Mesendoderm (in vitro differentiated cells): ENCODE measurements around the gene NECAB3.

Source experiments
- DNase-seq: peaks from one replicate; pipeline ENCODE4 v3.0.0; 2013
- H2AK5ac ChIP-seq: 2 replicates; pipeline ENCODE4 v1.6.1; 2013; ENCODE audit warnings: low read length, inconsistent platforms
- H2BK120ac ChIP-seq: 2 replicates; pipeline ENCODE4 v1.6.1; 2013; ENCODE audit warnings: low read depth, mild to moderate bottlenecking, low read length, moderate library complexity, mixed read lengths
- H2BK15ac ChIP-seq: replicated peaks from 2 replicates; pipeline ENCODE4 v1.6.1; 2013; ENCODE audit warnings: low read depth, mild to moderate bottlenecking, moderate library complexity
- H2BK5ac ChIP-seq: 2 replicates; pipeline ENCODE4 v1.6.1; 2013; ENCODE audit warnings: low read length, inconsistent platforms
- H3K18ac ChIP-seq: 2 replicates; pipeline ENCODE4 v1.6.1; 2013; ENCODE audit warnings: mild to moderate bottlenecking, low read length, mixed read lengths
- H3K23ac ChIP-seq: one replicate; pipeline ENCODE4 v1.6.1; 2013; ENCODE audit warnings: low read length
- H3K27ac ChIP-seq: 2 replicates; pipeline ENCODE4 v1.5.1; 2013; ENCODE audit warnings: low read depth, mild to moderate bottlenecking, inconsistent platforms, low read length, moderate library complexity
- H3K27me3 ChIP-seq: 2 replicates; pipeline ENCODE4 v1.6.1; 2013; ENCODE audit warnings: low read length, control low read depth, mild to moderate bottlenecking, inconsistent platforms; ENCODE audit not compliant: insufficient read depth, poor library complexity
- H3K36me3 ChIP-seq: 2 replicates; pipeline ENCODE4 v1.6.1; 2013; ENCODE audit warnings: low read length, inconsistent platforms; ENCODE audit not compliant: control insufficient read depth, insufficient read depth
- H3K4ac ChIP-seq: one replicate; pipeline ENCODE4 v1.6.1; 2013; ENCODE audit warnings: low read depth, mild to moderate bottlenecking, low read length, moderate library complexity
- H3K4me1 ChIP-seq: 2 replicates; pipeline ENCODE4 v1.6.1; 2013; ENCODE audit warnings: low read depth, low read length, inconsistent platforms; ENCODE audit not compliant: control insufficient read depth
- H3K4me2 ChIP-seq: 2 replicates; pipeline ENCODE4 v1.6.1; 2013; ENCODE audit warnings: low read length
- H3K4me3 ChIP-seq: 2 replicates; pipeline ENCODE4 v1.5.1; 2013; ENCODE audit warnings: mild to moderate bottlenecking, low read length
- H3K56ac ChIP-seq: one replicate; pipeline ENCODE4 v1.6.1; 2013; ENCODE audit warnings: low read length
- H3K79me1 ChIP-seq: 2 replicates; pipeline ENCODE4 v1.6.1; 2013; ENCODE audit warnings: low read length, inconsistent platforms
- H3K79me2 ChIP-seq: 2 replicates; pipeline ENCODE4 v1.6.1; 2013; ENCODE audit warnings: mild to moderate bottlenecking, low read length; ENCODE audit not compliant: control insufficient read depth, insufficient read depth
- H3K9ac ChIP-seq: 2 replicates; pipeline ENCODE4 v1.6.1; 2013; ENCODE audit warnings: low read length, inconsistent platforms
- H4K5ac ChIP-seq: one replicate; pipeline ENCODE4 v1.6.1; 2013; ENCODE audit warnings: low read length
- H4K8ac ChIP-seq: one replicate; pipeline ENCODE4 v1.6.1; 2013; ENCODE audit warnings: low read depth, mild to moderate bottlenecking, control low read depth, low read length, moderate library complexity
- WGBS: extraction: QIAGEN DNeasy Blood & Tissue Kit; methylation state at CpG from one replicate; pipeline ENCODE4 v1.1.7; 2013; ENCODE audit warnings: low lambda C conversion rate, missing lambda C conversion rate; ENCODE audit not compliant: insufficient coverage; ENCODE audit errors: extremely low coverage; 5-methylcytosine and 5-hydroxymethylcytosine counted together

The NECAB3 gene

GRCh38 chr20:33673114-33673409, 1.2 kb downstream of the NECAB3 start:
- no peak overlapping the region for H2BK15ac ChIP-seq

DNA sequence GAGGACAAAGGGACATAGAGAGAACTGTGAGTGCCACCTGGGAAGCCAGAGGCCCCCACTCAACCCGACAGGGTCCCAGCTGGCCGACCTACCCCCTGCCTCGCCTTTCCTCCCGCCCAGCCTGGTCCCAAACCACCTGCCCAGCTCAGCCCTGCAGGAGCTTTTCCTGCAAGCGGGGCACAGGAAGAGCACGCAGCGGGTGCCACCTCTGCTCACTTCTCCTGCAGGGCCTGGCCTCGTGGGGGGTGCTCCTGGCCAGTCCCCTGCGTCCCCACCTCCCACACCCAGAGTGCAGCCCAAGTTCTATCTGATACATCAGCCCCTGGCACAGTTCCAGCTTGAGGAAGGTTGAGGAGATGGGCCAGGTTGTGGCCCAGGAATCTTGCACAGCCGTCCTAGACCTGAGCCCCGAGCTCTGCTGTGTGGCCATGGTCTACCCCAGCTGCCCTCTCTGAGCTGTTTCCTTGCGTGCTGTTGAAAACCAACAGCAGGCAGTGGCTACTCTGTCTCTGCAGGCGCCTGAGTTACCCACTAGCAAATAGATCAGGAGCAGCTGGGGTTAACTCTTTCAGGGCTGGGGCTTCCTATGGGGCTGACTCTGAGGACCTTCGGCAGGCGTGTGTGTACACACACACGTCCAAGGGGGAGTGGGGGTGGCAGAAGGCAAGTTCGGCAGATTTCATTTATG, 1.7 kb downstream of the NECAB3 start:
- Histone ChIP-seq H3K4ac (no peak overlapping the region), H2BK5ac (no peak overlapping the region), H3K23ac (peak overlapping the region; percentile 57), H4K5ac (no peak overlapping the region), H3K4me2 (peak overlapping the region; percentile 87), H3K4me1 (peaks cover 10% of the 10 kb centered on the region), H3K79me2 (peaks cover 2% of the 10 kb centered on the region), H3K79me1 (peaks cover 8% of the 10 kb centered on the region), H4K8ac (no peak overlapping the region), H3K27ac (no peak overlapping the region), H2BK120ac (no peak overlapping the region), H2BK15ac (no peak overlapping the region), H2AK5ac (no peak overlapping the region), H3K9ac (peak overlapping the region; percentile 93), H3K56ac (peak overlapping the region; percentile 94), H3K36me3 (peaks cover 7% of the 10 kb centered on the region), H3K27me3 (no peaks in the 10 kb centered on the region), H3K18ac (no peak overlapping the region), H3K4me3 (no peak overlapping the region)
- no peak for DNase-seq
- no CpG with 5 or more reads among the region's 17 CpGs for WGBS

More at GRCh38 chr20:33673114-33673409, 1.2 kb downstream of the NECAB3 start:
- no peak overlapping the region for H2BK120ac ChIP-seq
- peaks cover 8% of the 10 kb centered on the region for H3K36me3 ChIP-seq
- no peak overlapping the region for H4K8ac ChIP-seq
- peak overlapping the region; percentile 93 for H3K9ac ChIP-seq
- H3K27ac ChIP-seq: no peak overlapping the region
- H3K27me3 ChIP-seq: no peaks in the 10 kb centered on the region
- H2BK5ac ChIP-seq: peak overlapping the region; percentile 45
- peaks cover 2% of the 10 kb centered on the region for H3K79me2 ChIP-seq
- no peak for DNase-seq
- H3K23ac ChIP-seq: peak overlapping the region; percentile 57
- peak overlapping the region; percentile 4 for H3K4ac ChIP-seq
- peaks cover 8% of the 10 kb centered on the region for H3K79me1 ChIP-seq
- no CpG with 5 or more reads among the region's 4 CpGs for WGBS
- H3K4me2 ChIP-seq: peak overlapping the region; percentile 87
- peaks cover 10% of the 10 kb centered on the region for H3K4me1 ChIP-seq
- no peak overlapping the region for H4K5ac ChIP-seq
- peak overlapping the region; percentile 60 for H3K18ac ChIP-seq
- peak overlapping the region; percentile 90 for H2AK5ac ChIP-seq
- peak overlapping the region; percentile 80 for H3K4me3 ChIP-seq
- peak overlapping the region; percentile 94 for H3K56ac ChIP-seq

GRCh38 chr20:33671573-33672288, 2.5 kb downstream of the NECAB3 start:
- H3K27ac ChIP-seq: no peak overlapping the region
- WGBS: no CpG with 5 or more reads among the region's 8 CpGs
- H3K36me3 ChIP-seq: peaks cover 5% of the 10 kb centered on the region
- no peak overlapping the region for H3K23ac ChIP-seq
- peaks cover 2% of the 10 kb centered on the region for H3K79me2 ChIP-seq
- H3K56ac ChIP-seq: no peak overlapping the region
- no peak overlapping the region for H2BK5ac ChIP-seq
- no peak overlapping the region for H3K4me2 ChIP-seq
- no peak overlapping the region for H2BK15ac ChIP-seq
- no peak overlapping the region for H4K8ac ChIP-seq
- no peak overlapping the region for H2AK5ac ChIP-seq
- H3K18ac ChIP-seq: no peak overlapping the region
- H3K79me1 ChIP-seq: peaks cover 8% of the 10 kb centered on the region
- no peak for DNase-seq
- H3K4me3 ChIP-seq: no peak overlapping the region
- no peak overlapping the region for H3K9ac ChIP-seq
- H3K4ac ChIP-seq: no peak overlapping the region
- peaks cover 10% of the 10 kb centered on the region for H3K4me1 ChIP-seq
- H3K27me3 ChIP-seq: no peaks in the 10 kb centered on the region
- H4K5ac ChIP-seq: no peak overlapping the region
- H2BK120ac ChIP-seq: no peak overlapping the region

DNA sequence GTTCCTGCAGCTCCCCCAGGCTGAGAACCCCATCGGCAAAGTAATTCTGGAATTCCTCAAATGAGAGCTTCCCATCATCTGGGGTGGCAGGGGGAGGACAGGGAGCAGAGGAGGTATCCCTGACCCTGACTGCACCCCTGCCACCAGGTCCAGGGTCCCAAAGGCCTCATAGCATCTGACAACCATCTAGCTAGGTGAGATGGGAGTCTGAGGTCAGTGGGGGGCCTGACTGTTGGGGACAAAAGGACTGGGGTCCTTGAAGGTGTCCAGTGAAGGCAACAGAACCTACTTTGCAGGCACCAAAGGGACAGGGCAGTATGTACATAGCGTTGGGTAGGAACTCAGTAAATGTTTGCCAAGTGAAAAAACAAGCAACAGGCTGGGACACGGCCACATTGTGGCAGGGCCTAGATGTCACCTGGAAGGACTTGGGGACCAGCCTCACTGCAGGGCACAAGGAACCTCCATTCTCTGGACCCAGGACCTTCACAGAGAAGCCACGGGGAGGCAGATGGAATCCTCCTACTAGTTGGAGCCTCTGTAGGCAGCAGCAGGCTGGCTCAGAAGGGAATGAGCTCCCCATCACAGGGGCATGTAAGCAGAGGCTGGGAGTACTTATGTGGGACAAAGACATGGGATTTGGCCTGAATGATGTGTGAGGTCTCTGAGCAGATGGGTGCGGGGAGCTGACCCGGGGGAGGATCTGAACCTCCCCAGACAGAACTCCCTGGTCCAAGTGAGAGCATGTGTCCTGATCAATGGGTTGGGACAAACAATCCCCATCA, 3.3 kb downstream of the NECAB3 start:
- H3K79me1 ChIP-seq: peaks cover 8% of the 10 kb centered on the region
- H3K9ac ChIP-seq: no peak overlapping the region
- no peak overlapping the region for H3K4ac ChIP-seq
- H3K27me3 ChIP-seq: no peaks in the 10 kb centered on the region
- no peak overlapping the region for H4K5ac ChIP-seq
- no peak overlapping the region for H3K18ac ChIP-seq
- H4K8ac ChIP-seq: no peak overlapping the region
- no peak overlapping the region for H2AK5ac ChIP-seq
- H3K23ac ChIP-seq: no peak overlapping the region
- peaks cover 12% of the 10 kb centered on the region for H3K4me1 ChIP-seq
- no peak overlapping the region for H3K4me3 ChIP-seq
- no peak overlapping the region for H2BK5ac ChIP-seq
- no peak overlapping the region for H2BK15ac ChIP-seq
- peaks cover 5% of the 10 kb centered on the region for H3K36me3 ChIP-seq
- no CpG with 5 or more reads among the region's 6 CpGs for WGBS
- H3K79me2 ChIP-seq: peaks cover 2% of the 10 kb centered on the region
- H2BK120ac ChIP-seq: no peak overlapping the region
- H3K4me2 ChIP-seq: no peak overlapping the region
- no peak overlapping the region for H3K27ac ChIP-seq
- no peak overlapping the region for H3K56ac ChIP-seq
- DNase-seq: no peak

- Histone ChIP-seq H4K8ac (no peak overlapping the region), H2AK5ac (no peak overlapping the region), H3K79me1 (peaks cover 8% of the 10 kb centered on the region), H3K4me2 (no peak overlapping the region), H3K27me3 (no peaks in the 10 kb centered on the region), H3K9ac (no peak overlapping the region), H3K79me2 (peaks cover 2% of the 10 kb centered on the region), H2BK15ac (no peak overlapping the region), H3K4ac (no peak overlapping the region), H3K36me3 (peaks cover 5% of the 10 kb centered on the region), H2BK120ac (no peak overlapping the region), H3K56ac (no peak overlapping the region), H3K4me3 (no peak overlapping the region), H2BK5ac (no peak overlapping the region), H4K5ac (no peak overlapping the region), H3K23ac (no peak overlapping the region), H3K4me1 (peaks cover 9% of the 10 kb centered on the region), H3K27ac (no peak overlapping the region), H3K18ac (no peak overlapping the region)
- WGBS: no CpG with 5 or more reads among the region's 13 CpGs
- no peak for DNase-seq
These were observed 4.2 kb downstream of the NECAB3 start for GRCh38 chr20:33669873-33670640.
